HG03520 (cell line): Measurements from ENCODE around the gene USP40.

ENCODE experiments used
- ATAC-seq: cut with Tn5 transposase; IDR thresholded peaks from one replicate; pipeline ENCODE4 v1.9.1; 2021; ENCODE audit warnings: mild to moderate bottlenecking, moderate library complexity; ENCODE audit not compliant: unreplicated experiment

Gene USP40

DNA sequence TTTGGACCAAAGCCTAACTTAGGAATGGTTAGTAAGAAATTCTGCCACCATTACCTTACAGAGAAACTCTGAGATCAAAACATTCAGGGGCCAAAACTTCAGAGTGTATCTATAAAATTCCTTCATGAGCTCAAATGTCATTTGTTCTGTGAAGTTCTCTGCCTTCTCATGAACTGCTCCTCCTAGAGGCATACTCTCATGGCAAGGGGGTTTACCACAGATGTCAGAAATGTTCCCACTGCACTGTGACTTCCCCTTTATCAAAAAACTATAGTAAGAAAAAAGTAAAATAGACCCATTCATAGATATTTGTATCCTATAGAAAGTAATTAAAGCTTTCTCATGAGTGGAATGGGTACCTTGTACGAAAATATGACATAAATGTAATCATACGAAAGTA, 68.5 kb downstream of the USP40 start:
- no peak for ATAC-seq

GRCh38 chr2:233497692-233498091, 68.9 kb downstream of the USP40 start:
- ATAC-seq, result no peak

- no peak for ATAC-seq
These were observed 70.8 kb downstream of the USP40 start for GRCh38 chr2:233495503-233496496.

DNA sequence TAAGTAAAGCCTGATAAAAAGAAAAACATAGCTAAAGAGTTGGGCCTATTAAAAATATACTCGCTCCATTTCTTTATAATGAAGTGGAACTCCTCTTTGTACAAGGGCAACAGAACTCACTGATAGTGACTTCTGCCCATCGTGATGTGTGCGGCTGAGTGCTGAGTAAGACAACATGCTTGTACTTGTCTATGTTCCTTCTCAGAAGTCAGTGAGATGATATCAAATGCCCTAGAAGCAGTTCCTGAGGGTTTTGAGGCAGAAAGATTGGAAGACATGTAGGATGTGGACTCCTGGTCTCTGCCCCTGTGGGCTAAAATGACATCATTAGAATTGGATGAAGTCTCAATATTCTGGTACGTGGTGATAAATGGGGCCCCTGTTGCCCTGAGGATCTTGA, 73.8 kb downstream of the USP40 start:
- ATAC-seq, result no peak

- no peak for ATAC-seq
These were observed 74.5 kb downstream of the USP40 start for GRCh38 chr2:233492078-233492477.

- no peak for ATAC-seq
These were observed 75.3 kb downstream of the USP40 start for GRCh38 chr2:233491326-233491725.

GRCh38 chr2:233490831-233491230, 75.8 kb downstream of the USP40 start:
- no peak for ATAC-seq

GRCh38 chr2:233489666-233490065, 76.9 kb downstream of the USP40 start:
- ATAC-seq, result no peak

GRCh38 chr2:233489143-233489542, 77.4 kb downstream of the USP40 start:
- no peak for ATAC-seq

GRCh38 chr2:233487748-233488345, 78.7 kb downstream of the USP40 start:
- no peak for ATAC-seq

- no peak for ATAC-seq
These were observed 79.6 kb downstream of the USP40 start for GRCh38 chr2:233486778-233487552.

DNA sequence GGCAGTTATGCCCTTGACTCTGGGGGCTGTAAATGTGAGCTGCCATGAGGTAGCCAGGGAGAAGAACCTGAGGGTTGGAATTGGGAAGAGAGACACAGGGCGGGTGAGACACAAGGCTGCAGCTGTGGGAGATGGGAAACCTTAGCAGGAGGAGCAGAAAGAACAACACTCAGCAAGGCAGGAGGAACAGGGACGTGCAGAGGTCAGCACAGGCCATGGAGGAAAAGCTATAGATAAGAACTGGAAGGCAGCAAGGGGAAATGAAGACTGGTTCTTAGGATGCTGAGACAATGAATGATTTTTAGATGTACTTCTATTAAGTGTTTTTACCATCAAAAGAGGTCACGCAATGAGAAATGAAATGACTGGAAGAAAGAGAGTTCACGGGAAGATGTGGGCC, 80.2 kb downstream of the USP40 start:
- no peak for ATAC-seq

DNA sequence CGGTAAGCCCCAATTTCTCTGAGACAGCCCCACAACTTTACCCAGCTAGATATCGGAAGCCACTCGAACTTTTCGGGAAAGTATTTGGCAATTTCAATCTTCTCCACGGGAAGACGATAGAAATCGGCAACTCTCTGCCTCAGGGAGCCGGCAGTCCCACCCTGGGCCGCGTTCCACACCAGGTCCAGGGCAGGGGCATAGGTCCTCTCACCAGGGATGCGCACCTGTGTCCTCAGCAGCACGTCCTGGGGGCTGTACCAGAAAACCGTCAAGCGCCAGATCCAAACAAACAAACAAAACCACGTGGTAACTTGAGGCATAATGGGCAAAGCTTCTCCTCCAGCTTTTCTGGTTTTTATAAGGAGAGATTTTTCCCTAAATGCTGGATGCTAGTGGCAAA, 80.9 kb downstream of the USP40 start:
- ATAC-seq, result no peak

GRCh38 chr2:233482616-233483015, 84.0 kb downstream of the USP40 start:
- no peak for ATAC-seq

GRCh38 chr2:233481368-233482142, 85.0 kb downstream of the USP40 start:
- no peak for ATAC-seq

DNA sequence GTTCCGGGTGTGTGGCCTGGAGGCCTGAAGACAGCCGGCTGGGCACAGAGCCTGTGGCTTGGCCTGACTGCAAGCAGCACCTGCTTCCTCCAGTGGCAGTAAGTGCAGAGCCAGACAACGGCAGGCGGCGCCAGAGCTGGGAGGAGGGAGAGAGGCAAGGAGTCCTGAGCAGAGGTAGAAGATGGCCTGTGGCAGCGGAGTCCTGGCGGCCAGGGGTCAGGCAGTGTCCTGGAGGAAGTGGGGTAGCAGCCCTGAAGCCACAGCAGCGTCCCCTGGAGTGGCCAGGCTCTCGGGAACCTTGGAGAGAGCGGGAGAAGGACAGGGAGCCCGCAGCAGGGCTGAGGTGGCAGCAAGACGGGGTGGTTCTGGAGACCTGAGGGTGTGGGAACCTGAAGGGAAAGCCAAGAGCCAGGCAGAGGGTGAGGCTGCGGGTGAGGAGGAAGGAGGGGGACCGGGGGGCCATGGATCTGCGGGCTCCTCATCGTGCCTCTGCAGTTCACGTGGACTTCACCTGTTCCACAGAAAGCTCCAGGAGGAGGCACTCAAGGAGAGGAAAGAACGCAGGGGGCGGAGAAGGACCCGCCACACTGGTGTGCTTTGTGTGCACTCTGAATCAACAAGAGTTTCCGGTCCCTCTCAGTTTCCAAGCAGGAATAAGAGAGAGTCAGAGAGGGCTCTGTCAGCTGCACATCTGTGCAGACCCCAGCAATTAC, 85.9 kb downstream of the USP40 start:
- ATAC-seq, result no peak

DNA sequence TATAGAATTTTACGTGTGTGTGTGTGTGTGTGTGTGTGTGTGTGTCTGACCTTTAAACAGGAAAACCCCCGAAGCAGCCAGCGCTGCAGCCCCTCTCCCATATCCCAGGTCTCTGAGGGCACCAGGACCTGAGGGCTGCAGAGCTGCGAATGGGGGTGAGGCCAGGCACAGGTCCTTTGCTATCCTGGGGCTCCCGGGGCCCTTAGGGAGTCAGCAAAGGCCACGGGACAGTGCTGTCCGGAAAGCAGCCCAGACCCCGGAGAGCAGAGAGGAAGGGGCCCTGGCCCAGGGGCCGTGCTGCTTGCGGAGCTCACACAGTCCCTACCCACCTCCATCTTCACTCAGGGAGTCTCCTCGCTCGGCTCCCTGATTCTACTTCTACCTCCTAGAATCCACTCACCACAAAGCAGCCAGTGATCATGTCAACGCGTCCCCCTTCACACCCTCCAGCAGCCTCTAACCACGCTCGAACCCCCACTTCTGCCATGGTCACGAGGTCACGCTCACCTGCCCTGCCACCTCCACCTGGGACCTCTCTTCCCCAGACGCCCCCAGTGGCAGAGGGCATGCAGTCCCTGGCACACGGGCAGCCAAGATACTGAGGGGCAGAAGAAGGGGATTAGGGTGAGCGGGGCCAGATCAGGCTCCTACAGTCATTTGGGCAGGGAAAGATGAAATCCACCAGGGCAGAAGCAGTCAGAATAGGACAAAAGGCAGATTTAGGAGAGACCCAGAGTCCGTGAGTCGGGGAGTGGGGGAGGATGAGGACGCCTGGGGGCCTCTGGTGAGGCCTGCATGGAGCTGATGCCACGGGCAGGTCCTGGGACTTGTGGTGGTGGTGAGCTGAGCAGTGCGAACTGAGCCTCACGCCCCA, 86.7 kb downstream of the USP40 start:
- no peak for ATAC-seq

DNA sequence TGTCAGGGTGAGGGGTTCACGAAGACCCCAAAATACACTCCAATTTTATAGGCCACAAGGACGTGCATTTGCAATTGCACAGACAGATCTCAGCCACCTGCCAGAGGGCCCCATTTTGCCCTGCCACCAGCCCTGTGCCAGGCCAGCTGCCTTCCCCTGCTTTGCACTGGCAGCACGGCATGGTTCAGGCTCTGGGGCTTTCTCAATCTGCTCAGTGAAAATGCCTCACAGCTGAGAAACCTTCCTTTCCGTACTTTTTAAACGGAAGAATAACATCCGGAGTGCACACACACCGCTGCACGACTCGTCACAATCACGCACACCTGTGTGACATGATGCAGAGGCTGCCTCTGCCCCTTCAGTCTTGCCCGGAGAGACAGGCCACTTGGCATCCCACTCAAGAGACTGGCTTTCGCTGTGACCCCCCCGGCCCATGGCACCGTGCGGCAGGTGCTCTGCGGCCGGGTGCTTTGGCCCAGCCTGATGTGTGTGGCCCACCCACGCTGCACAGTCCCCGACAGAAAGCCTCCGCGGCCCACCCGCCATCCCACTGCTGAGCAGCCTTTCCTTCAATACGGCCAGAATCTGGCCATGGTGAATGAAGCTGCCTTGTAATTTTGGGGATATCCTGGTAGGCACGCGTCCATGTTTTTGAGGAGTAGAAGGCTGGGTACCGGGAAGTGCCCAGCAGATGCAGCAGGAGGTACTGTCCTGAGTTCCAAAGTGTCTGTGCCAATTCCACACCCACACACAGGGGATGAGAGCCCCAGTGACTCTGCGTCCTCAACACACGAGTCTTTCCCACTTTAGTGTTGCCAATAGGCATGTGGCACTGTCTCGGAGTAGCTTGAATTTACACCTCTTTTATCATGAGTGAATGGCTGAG, 88.8 kb downstream of the USP40 start:
- ATAC-seq, result no peak
